Pulmonary artery endothelial cell (primary cell): ENCODE data around the gene CCDC74B. TPM values are rescaled to one million over a fixed set of nuclear protein-coding genes. Genes with fewer than 3 reads are reported as not detected.
"Not testable (repeated sequence)": the region's sequence is repeated elsewhere in the genome, so short reads cannot be mapped to it uniquely, and the experiment has no call there.

Experiments
- DNase-seq: peaks from one replicate; pipeline ENCODE4 v3.0.0-alpha.2; 2011; ENCODE audit warnings: low read depth, low spot score
- total RNA-seq: library from RNA; depleted of rRNA; stranded (reverse); fragments of >200 nt; gene quantifications from 2 replicates; pipeline ENCODE4 v1.2.3, GENCODE V29; 2014

CCDC74B gene
- total RNA-seq, 1 donor from 2014 or later = 1.2 TPM

- not testable (repeated sequence) for DNase-seq
Observed at GRCh38 chr2:130166611-130167010, 21.7 kb upstream of the CCDC74B start.

GRCh38 chr2:130165293-130166016, 20.5 kb upstream of the CCDC74B start:
- DNase-seq = no peak

GRCh38 chr2:130162968-130163367, 18.1 kb upstream of the CCDC74B start:
- no peak for DNase-seq

- DNase-seq = not testable (repeated sequence)
Observed at GRCh38 chr2:130162486-130162885, 17.6 kb upstream of the CCDC74B start.

- not testable (repeated sequence) for DNase-seq
Observed at GRCh38 chr2:130160838-130161705, 16.2 kb upstream of the CCDC74B start.

- DNase-seq = no peak
Observed at GRCh38 chr2:130160131-130160530, 15.2 kb upstream of the CCDC74B start.

- not testable (repeated sequence) for DNase-seq
Observed at GRCh38 chr2:130159376-130159775, 14.5 kb upstream of the CCDC74B start.

GRCh38 chr2:130158631-130159030, 13.7 kb upstream of the CCDC74B start:
- no peak for DNase-seq

- not testable (repeated sequence) for DNase-seq
Observed at GRCh38 chr2:130157825-130158514, 13.1 kb upstream of the CCDC74B start.

- not testable (repeated sequence) for DNase-seq
Observed at GRCh38 chr2:130157354-130157753, 12.4 kb upstream of the CCDC74B start.

GRCh38 chr2:130156624-130157004, 11.7 kb upstream of the CCDC74B start:
- DNase-seq = no peak

GRCh38 chr2:130155956-130156623, 11.2 kb upstream of the CCDC74B start:
- DNase-seq = not testable (repeated sequence)

GRCh38 chr2:130154773-130155765, 10.2 kb upstream of the CCDC74B start:
- no peak for DNase-seq

- not testable (repeated sequence) for DNase-seq
Observed at GRCh38 chr2:130154423-130154770, 9.5 kb upstream of the CCDC74B start.

GRCh38 chr2:130153721-130154422, 9.0 kb upstream of the CCDC74B start:
- DNase-seq = not testable (repeated sequence)

- no peak for DNase-seq
Observed at GRCh38 chr2:130152816-130153595, 8.1 kb upstream of the CCDC74B start.

- DNase-seq = not testable (repeated sequence)
Observed at GRCh38 chr2:130152136-130152815, 7.4 kb upstream of the CCDC74B start.

- not testable (repeated sequence) for DNase-seq
Observed at GRCh38 chr2:130151145-130151512, 6.2 kb upstream of the CCDC74B start.
